ENCODE measurements around the gene GK2.

GK2 gene

DNA sequence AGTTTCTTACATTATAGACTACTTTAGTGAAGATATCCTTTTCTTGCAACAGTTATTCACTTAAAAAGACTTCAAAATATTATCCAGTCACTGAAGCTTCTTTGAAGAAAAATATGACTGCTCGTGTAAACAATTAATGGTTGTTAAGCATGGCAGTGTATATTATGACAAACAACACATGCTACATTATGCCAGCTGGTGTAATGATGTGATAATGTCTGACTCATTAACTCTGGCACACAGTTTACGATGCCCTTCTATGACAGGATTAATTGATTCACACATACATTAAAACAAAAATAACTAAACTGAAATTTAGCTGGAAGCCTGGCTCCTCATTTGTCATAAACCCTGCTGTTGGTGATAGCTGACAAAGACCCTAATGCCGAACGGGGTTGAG lies 22.4 kb downstream of the GK2 start:
- DNase-seq (ENCODE audit: low read depth): no peak

- DNase-seq (ENCODE audit: low read depth): no peak
Measured at GRCh38 chr4:79381161-79381560, 26.9 kb downstream of the GK2 start.

DNA sequence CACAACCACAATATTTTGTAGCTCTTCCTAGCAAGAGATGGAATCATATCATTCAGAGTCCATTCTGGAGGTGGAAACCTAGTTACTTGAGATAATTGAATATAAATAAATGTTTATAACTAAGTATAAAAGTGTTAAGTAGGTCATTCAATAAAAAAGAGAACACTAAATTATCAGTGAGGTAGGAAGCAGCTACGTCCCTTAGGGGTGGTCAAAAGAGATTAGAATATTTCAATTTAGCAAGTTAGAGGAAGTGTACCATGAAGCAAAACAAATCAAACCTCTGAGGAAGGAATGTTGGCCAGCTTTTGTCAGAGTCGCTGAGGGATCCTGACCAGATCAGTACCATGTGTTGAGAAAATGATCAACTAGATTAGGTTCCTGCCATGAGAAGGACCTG lies 38.0 kb downstream of the GK2 start:
- DNase-seq (ENCODE audit: low read depth): no peak

GRCh38 chr4:79367096-79367495 lies 40.9 kb downstream of the GK2 start:
- DNase-seq (ENCODE audit: low read depth): no peak

DNA sequence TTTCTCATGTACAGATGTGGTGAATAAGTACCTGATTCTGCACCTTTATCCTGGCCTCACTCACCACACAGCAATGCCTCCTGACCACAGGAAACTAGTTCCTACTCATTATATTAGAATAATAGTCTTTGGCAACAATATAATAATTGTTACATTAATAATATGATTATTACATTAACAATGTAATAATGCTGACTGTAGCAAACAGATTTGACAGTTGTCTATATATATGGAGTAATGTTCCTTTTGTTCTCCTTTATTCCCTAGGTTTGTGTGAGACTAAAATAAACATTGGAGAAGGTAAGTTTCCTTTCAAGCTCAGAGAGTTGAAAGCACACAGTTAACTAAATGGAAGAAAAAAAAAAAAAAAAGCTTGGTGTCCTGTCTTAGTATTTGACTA lies 41.6 kb downstream of the GK2 start:
- no peak for DNase-seq (ENCODE audit: low read depth)

DNA sequence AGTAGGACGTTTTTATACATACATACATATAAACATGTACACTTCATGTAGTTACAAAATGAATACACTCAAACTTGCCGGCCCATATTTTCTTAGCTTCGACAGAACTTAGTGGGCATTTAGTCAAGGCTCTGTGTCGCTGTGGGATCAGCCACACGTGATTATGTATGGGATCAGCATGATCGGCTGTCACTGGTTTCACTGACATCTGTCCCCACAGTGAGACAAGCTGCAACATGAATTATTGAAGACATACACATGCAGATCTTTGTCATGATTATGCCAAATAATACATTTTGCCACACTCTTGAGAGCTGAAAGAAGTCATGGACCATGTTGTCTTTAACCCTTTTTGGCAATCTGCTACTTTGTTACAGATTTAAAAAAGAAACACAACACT lies 44.0 kb downstream of the GK2 start:
- DNase-seq (ENCODE audit: low read depth): no peak

DNA sequence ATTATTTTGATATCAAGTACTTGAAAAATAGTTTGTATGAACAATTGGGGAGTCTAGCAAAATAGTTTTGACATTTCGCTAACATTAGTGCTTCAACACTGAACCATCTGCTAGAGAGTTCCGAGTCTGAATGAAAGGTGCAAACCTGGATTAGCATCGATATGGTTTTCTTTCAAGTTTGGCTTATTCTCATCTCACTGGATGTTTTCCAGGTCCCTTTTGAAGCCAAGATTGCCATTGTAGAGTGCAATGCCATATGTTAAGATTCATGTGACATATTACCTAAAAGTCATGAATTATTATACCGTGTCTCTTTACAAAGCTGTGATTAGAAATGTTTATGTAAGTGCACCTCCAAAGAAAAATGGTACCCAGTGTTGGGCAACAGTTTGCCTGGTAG lies 45.4 kb downstream of the GK2 start:
- DNase-seq (ENCODE audit: low read depth): no peak

DNA sequence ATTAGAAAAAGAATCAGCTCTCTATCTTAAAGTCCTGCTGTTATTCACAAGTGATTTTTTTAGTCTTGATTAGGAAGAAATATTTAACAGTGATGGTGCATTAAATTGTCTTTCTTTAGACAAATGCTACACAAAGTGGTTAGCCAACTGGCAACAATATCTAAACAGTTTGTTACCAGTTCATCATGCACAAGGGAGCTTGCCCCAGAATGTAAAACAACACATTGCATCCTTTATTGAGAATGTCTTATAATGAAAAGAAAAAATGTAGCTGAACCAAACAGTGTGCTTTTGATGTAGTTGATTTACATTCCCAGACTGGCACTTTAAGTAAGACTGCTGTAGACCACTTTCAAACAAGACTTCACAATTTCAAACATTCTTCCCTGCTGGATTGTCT lies 48.0 kb downstream of the GK2 start:
- DNase-seq (ENCODE audit: low read depth): no peak

DNA sequence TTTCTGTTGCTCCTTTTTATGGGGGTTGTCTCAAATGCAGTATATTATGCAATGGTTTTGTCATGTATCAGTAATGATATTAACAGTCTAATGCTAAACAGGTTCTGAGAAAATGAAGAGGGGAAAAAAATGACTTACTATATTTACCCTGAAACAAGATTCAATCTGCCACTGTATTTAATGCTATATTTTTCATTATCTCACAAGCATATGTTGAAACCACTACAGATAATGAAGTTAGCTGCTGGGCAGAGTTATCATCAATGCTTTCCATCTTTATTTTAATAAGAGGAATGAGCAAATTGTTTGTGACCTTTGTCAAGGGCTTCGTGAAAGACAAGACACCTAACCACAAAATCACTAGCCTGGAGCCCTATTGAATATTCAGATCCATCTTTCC lies 49.6 kb downstream of the GK2 start:
- no peak for DNase-seq (ENCODE audit: low read depth)

GRCh38 chr4:79357365-79357764 lies 50.7 kb downstream of the GK2 start:
- DNase-seq (ENCODE audit: low read depth): no peak

Data from activated T-helper 9 cell treated with anti-CD3 and anti-CD28 coated beads, Interleukin-2, amount 50 U/mL, for 16 hours (primary cell).